Measurements from ENCODE around the gene GTF3C4.

GTF3C4 gene

GRCh38 chr9:132662152-132662945 is 7.9 kb upstream of the GTF3C4 start:
- DNase-seq (no peak), ATAC-seq (replicated peaks) (no peak)
- Mint-ChIP-seq H3K9me3 (no peaks in the 10 kb centered on the region), H3K36me3 (ENCODE audit: insufficient read depth) (peaks cover 26% of the 10 kb centered on the region), H3K4me1 (ENCODE audit: low read depth in 2 of 2) (peaks cover 2 to 4% of the 10 kb centered on the region in 2 donors), H3K27ac (no peak overlapping the region), H3K27me3 (no peaks in the 10 kb centered on the region), H3K4me3 (no peak overlapping the region)

- peaks cover 24% of the 10 kb centered on the region for H3K36me3 Mint-ChIP-seq (ENCODE audit: insufficient read depth)
- no peaks in the 10 kb centered on the region for H3K27me3 Mint-ChIP-seq
- ATAC-seq (replicated peaks) = no peak
- H3K9me3 Mint-ChIP-seq = no peaks in the 10 kb centered on the region
- DNase-seq = no peak
- H3K4me3 Mint-ChIP-seq = no peak overlapping the region
- peaks cover 4 to 12% of the 10 kb centered on the region in 2 donors for H3K4me1 Mint-ChIP-seq (ENCODE audit: low read depth in 2 of 2)
- no peak overlapping the region for H3K27ac Mint-ChIP-seq
These were observed 7.1 kb upstream of the GTF3C4 start for GRCh38 chr9:132663117-132663516.

GRCh38 chr9:132663851-132664250 is 6.4 kb upstream of the GTF3C4 start:
- ATAC-seq (replicated peaks) = no peak
- Mint-ChIP-seq H3K36me3 (ENCODE audit: insufficient read depth) (peaks cover 24% of the 10 kb centered on the region), H3K4me3 (no peak overlapping the region), H3K9me3 (no peaks in the 10 kb centered on the region), H3K27ac (no peak overlapping the region), H3K4me1 (ENCODE audit: low read depth in 2 of 2) (peaks cover 6 to 16% of the 10 kb centered on the region in 2 donors), H3K27me3 (no peaks in the 10 kb centered on the region)
- no peak for DNase-seq

GRCh38 chr9:132669319-132669697 is 956 bp upstream of the GTF3C4 start:
- no peak for ATAC-seq (replicated peaks)
- peak overlapping the region; percentile 96 to 98 for H3K27ac Mint-ChIP-seq
- H3K9me3 Mint-ChIP-seq = no peaks in the 10 kb centered on the region
- peaks cover 38 to 55% of the 10 kb centered on the region in 2 donors for H3K4me1 Mint-ChIP-seq (ENCODE audit: low read depth in 2 of 2)
- H3K4me3 Mint-ChIP-seq = peak overlapping the region; percentile 92 to 95
- no peaks in the 10 kb centered on the region for H3K27me3 Mint-ChIP-seq
- DNase-seq = no peak
- peaks cover 21% of the 10 kb centered on the region for H3K36me3 Mint-ChIP-seq (ENCODE audit: insufficient read depth)

GRCh38 chr9:132669698-132670456 is 387 bp upstream of the GTF3C4 start, which contains the start of gene DDX31:
TSS of gene DDX31 (minus strand) at chr9:132669983. CDS start at chr9:132669934, 49 bp downstream.
- Mint-ChIP-seq H3K27me3 (no peaks in the 10 kb centered on the region), H3K4me3 (peak within 1 kb of the TSS; percentile 92 to 95), H3K27ac (peak within 1 kb of the TSS; percentile 96 to 98), H3K4me1 (ENCODE audit: low read depth in 2 of 2) (peaks cover 39 to 56% of the 10 kb centered on the region in 2 donors), H3K36me3 (ENCODE audit: insufficient read depth) (peaks cover 21% of the 10 kb centered on the region), H3K9me3 (no peaks in the 10 kb centered on the region)
- DNase-seq = peak; percentile 87 to 93 (median 87)
- peak; percentile 81 for ATAC-seq (replicated peaks)

- Mint-ChIP-seq H3K36me3 (ENCODE audit: insufficient read depth) (peaks cover 21% of the 10 kb centered on the region), H3K27ac (peak overlapping the region; percentile 96 to 98), H3K4me3 (peak overlapping the region; percentile 92 to 95), H3K9me3 (no peaks in the 10 kb centered on the region), H3K27me3 (no peaks in the 10 kb centered on the region), H3K4me1 (ENCODE audit: low read depth in 2 of 2) (peaks cover 39 to 56% of the 10 kb centered on the region in 2 donors)
- DNase-seq = no peak
- no peak for ATAC-seq (replicated peaks)
These were observed 1.6 kb downstream of the GTF3C4 start for GRCh38 chr9:132671620-132672412.

GRCh38 chr9:132672413-132672690 is 2.1 kb downstream of the GTF3C4 start:
- Mint-ChIP-seq H3K27ac (peak overlapping the region in 1 of 2 donors; percentile 20), H3K4me3 (peak overlapping the region in 1 of 2 donors; percentile 0), H3K4me1 (ENCODE audit: low read depth in 2 of 2) (peaks cover 41 to 57% of the 10 kb centered on the region in 2 donors), H3K36me3 (ENCODE audit: insufficient read depth) (peaks cover 21% of the 10 kb centered on the region), H3K9me3 (no peaks in the 10 kb centered on the region), H3K27me3 (no peaks in the 10 kb centered on the region)
- no peak for DNase-seq
- ATAC-seq (replicated peaks) = no peak

GRCh38 chr9:132673355-132673754 is 3.1 kb downstream of the GTF3C4 start:
- peaks cover 29% of the 10 kb centered on the region for H3K36me3 Mint-ChIP-seq (ENCODE audit: insufficient read depth)
- H3K9me3 Mint-ChIP-seq = no peaks in the 10 kb centered on the region
- H3K27ac Mint-ChIP-seq = peak overlapping the region in 1 of 2 donors; percentile 51
- no peak for DNase-seq
- ATAC-seq (replicated peaks) = no peak
- H3K27me3 Mint-ChIP-seq = no peaks in the 10 kb centered on the region
- H3K4me3 Mint-ChIP-seq = no peak overlapping the region
- peaks cover 37 to 49% of the 10 kb centered on the region in 2 donors for H3K4me1 Mint-ChIP-seq (ENCODE audit: low read depth in 2 of 2)

GRCh38 chr9:132674485-132674884 is 4.2 kb downstream of the GTF3C4 start:
- H3K27ac Mint-ChIP-seq = no peak overlapping the region
- ATAC-seq (replicated peaks) (no peak), DNase-seq (no peak)
- H3K4me1 Mint-ChIP-seq (ENCODE audit: low read depth in 2 of 2) = peaks cover 38 to 46% of the 10 kb centered on the region in 2 donors
- H3K27me3 Mint-ChIP-seq = no peaks in the 10 kb centered on the region
- H3K4me3 Mint-ChIP-seq = no peak overlapping the region
- H3K9me3 Mint-ChIP-seq = no peaks in the 10 kb centered on the region
- H3K36me3 Mint-ChIP-seq (ENCODE audit: insufficient read depth) = peaks cover 35% of the 10 kb centered on the region

GRCh38 chr9:132677976-132678375 is 7.7 kb downstream of the GTF3C4 start:
- no peak for ATAC-seq (replicated peaks)
- Mint-ChIP-seq H3K4me3 (no peak overlapping the region), H3K36me3 (ENCODE audit: insufficient read depth) (peaks cover 39% of the 10 kb centered on the region), H3K27me3 (no peaks in the 10 kb centered on the region), H3K4me1 (ENCODE audit: low read depth in 2 of 2) (peaks cover 15 to 37% of the 10 kb centered on the region in 2 donors), H3K9me3 (no peaks in the 10 kb centered on the region), H3K27ac (no peak overlapping the region)
- no peak for DNase-seq

- H3K4me3 Mint-ChIP-seq = no peak overlapping the region
- peaks cover 59% of the 10 kb centered on the region for H3K36me3 Mint-ChIP-seq (ENCODE audit: insufficient read depth)
- peaks cover 6 to 24% of the 10 kb centered on the region in 2 donors for H3K4me1 Mint-ChIP-seq (ENCODE audit: low read depth in 2 of 2)
These were observed 9.8 kb downstream of the GTF3C4 start for GRCh38 chr9:132679946-132680625.

GRCh38 chr9:132681561-132681960 is 11.3 kb downstream of the GTF3C4 start:
- Mint-ChIP-seq H3K9me3 (no peaks in the 10 kb centered on the region), H3K4me3 (no peak overlapping the region), H3K36me3 (ENCODE audit: insufficient read depth) (peaks cover 64% of the 10 kb centered on the region), H3K27ac (peak overlapping the region in 1 of 2 donors; percentile 21), H3K27me3 (no peaks in the 10 kb centered on the region), H3K4me1 (ENCODE audit: low read depth in 2 of 2) (peaks cover 6 to 24% of the 10 kb centered on the region in 2 donors)
- DNase-seq (no peak), ATAC-seq (replicated peaks) (no peak)

More at GRCh38 chr9:132679946-132680625, 9.8 kb downstream of the GTF3C4 start:
- DNase-seq (no peak), ATAC-seq (replicated peaks) (no peak)
- H3K27ac Mint-ChIP-seq = no peak overlapping the region
- H3K27me3 Mint-ChIP-seq = no peaks in the 10 kb centered on the region
- H3K9me3 Mint-ChIP-seq = no peaks in the 10 kb centered on the region

- Mint-ChIP-seq H3K9me3 (no peaks in the 10 kb centered on the region), H3K4me1 (ENCODE audit: low read depth in 2 of 2) (peaks cover 2 to 17% of the 10 kb centered on the region in 2 donors), H3K27me3 (no peaks in the 10 kb centered on the region), H3K4me3 (no peak overlapping the region), H3K27ac (no peak overlapping the region), H3K36me3 (ENCODE audit: insufficient read depth) (peaks cover 61% of the 10 kb centered on the region)
- DNase-seq (no peak), ATAC-seq (replicated peaks) (no peak)
These were observed 13.6 kb downstream of the GTF3C4 start for GRCh38 chr9:132683873-132684272.
